ENCODE results near the gene ACBD7.

Gene ACBD7

GRCh38 chr10:15084502-15084922, 4.1 kb downstream of the ACBD7 start:
- DNase-seq, result no peak

GRCh38 chr10:15083674-15084501, 4.7 kb downstream of the ACBD7 start:
- no peak for DNase-seq

- DNase-seq, result no peak
Observed at GRCh38 chr10:15075421-15075820, 13.2 kb downstream of the ACBD7 start.

GRCh38 chr10:15072358-15072757, 16.2 kb downstream of the ACBD7 start:
- no peak for DNase-seq

GRCh38 chr10:15069230-15069629, 19.3 kb downstream of the ACBD7 start:
- no peak for DNase-seq

- no peak for DNase-seq
Observed at GRCh38 chr10:15068802-15069201, 19.8 kb downstream of the ACBD7 start.

GRCh38 chr10:15067154-15067553, 21.4 kb downstream of the ACBD7 start:
- no peak for DNase-seq

GRCh38 chr10:15060638-15061037, 27.9 kb downstream of the ACBD7 start:
- no peak for DNase-seq

GRCh38 chr10:15059914-15060313, 28.7 kb downstream of the ACBD7 start:
- DNase-seq, result no peak

GRCh38 chr10:15058689-15059088, 29.9 kb downstream of the ACBD7 start:
- DNase-seq, result no peak

- no peak for DNase-seq
Observed at GRCh38 chr10:15053061-15053460, 35.5 kb downstream of the ACBD7 start.

GRCh38 chr10:15052121-15052520, 36.5 kb downstream of the ACBD7 start:
- no peak for DNase-seq

- no peak for DNase-seq
Observed at GRCh38 chr10:15049533-15049932, 39.0 kb downstream of the ACBD7 start.

GRCh38 chr10:15046626-15047025, 42.0 kb downstream of the ACBD7 start:
- no peak for DNase-seq

GRCh38 chr10:15045380-15045779, 43.2 kb downstream of the ACBD7 start:
- no peak for DNase-seq

- DNase-seq, result no peak
Observed at GRCh38 chr10:15043674-15044073, 44.9 kb downstream of the ACBD7 start, which contains the start of gene OLAH. Gene OLAH, plus strand, starts transcription at chr10:15043943. Its CDS starts 3,346 bp downstream, at chr10:15047289.

- no peak for DNase-seq
Observed at GRCh38 chr10:15038416-15038815, 50.2 kb downstream of the ACBD7 start.

- no peak for DNase-seq
Observed at GRCh38 chr10:15037691-15038090, 50.9 kb downstream of the ACBD7 start.

GRCh38 chr10:15035385-15036301, 52.9 kb downstream of the ACBD7 start:
- DNase-seq, result no peak

GRCh38 chr10:15027741-15028140, 60.8 kb downstream of the ACBD7 start:
- DNase-seq, result no peak
